RKO (cell line): ENCODE data around the gene CHMP1B.
A peak's percentile ranks its signal among the peaks of the same experiment; 100 is the strongest.

Source experiments
- DNase-seq: peaks from one replicate; pipeline ENCODE4 v3.0.0-alpha.2; 2016; ENCODE audit warnings: low spot score

The CHMP1B gene

GRCh38 chr18:11851146-11851805 lies at the start of gene CHMP1B:
TSS of gene CHMP1B (plus strand) at chr18:11851413. CDS start at chr18:11851512, 99 bp downstream.
- peak; percentile 96 for DNase-seq

GRCh38 chr18:11801573-11801972 lies 49.6 kb upstream of the CHMP1B start:
- DNase-seq: no peak

GRCh38 chr18:11802158-11802557 lies 49.1 kb upstream of the CHMP1B start:
- DNase-seq: no peak

GRCh38 chr18:11802586-11802985 lies 48.6 kb upstream of the CHMP1B start:
- DNase-seq: no peak

GRCh38 chr18:11807233-11807632 lies 44.0 kb upstream of the CHMP1B start:
- DNase-seq: no peak

GRCh38 chr18:11808001-11808855 lies 43.0 kb upstream of the CHMP1B start:
- DNase-seq: peak; percentile 43

DNA sequence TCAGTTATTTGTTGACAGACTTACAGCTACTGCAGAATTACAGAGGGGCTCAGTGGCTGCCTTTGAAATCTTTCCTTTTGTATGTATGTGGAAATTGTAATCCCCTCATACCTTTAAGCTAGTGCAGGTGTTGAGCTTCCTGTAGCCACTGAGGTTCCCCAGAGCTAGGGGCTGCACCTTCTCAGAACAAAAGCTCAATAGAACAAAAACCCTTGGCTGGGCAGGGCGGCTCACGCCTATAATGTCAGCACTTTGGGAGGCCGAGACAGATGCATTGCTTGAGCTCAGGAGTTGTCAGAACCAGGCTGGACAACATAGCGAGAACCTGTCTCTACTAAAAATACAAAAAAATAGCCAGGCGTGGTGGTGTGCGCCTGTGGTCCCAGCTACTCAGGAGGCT lies 41.3 kb upstream of the CHMP1B start:
- DNase-seq: no peak

GRCh38 chr18:11810379-11810778 lies 40.8 kb upstream of the CHMP1B start:
- DNase-seq: no peak

- no peak for DNase-seq
Observed at GRCh38 chr18:11811009-11811408, 40.2 kb upstream of the CHMP1B start.

GRCh38 chr18:11817229-11817628 lies 34.0 kb upstream of the CHMP1B start:
- DNase-seq: no peak

- DNase-seq: no peak
Observed at GRCh38 chr18:11818486-11819203, 32.6 kb upstream of the CHMP1B start.

DNA sequence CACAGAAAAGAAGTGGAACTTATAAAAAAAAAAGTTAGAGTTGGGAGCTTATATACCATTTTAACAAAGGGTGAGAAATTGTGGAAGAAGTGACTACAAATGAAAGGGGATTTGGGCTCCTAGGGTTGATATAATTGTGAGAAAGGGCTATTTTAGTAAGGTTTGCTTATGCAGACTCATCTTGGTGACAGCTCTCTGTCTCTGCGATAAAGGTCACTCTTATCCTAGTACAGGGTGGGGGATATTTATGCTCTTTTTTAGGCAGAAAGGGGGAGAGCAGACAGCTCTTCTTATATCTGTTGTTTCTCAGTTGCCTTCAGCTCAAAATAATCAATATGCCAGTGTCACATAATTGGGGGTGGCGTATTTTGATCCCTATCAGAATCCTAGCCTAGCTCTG lies 31.3 kb upstream of the CHMP1B start:
- no peak for DNase-seq

DNA sequence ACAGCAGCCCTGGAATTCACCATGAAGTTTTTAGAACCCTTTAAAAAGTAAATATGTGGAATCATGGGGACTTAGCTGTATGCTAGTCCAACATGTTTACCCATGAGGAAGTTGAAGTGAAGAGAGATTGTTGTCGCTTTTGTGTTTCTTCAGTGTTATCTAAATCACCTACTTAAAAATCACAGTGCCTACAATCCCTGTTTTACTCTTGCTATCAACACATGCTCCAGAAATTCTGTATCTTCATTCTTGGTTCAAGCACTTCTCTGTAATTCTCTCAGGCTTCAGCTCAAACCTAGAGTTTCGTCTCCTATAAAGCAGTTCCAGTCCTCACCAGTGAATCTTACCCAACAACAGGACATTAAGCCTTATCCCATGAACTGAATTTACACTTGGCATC lies 30.5 kb upstream of the CHMP1B start:
- DNase-seq: no peak

- no peak for DNase-seq
Observed at GRCh38 chr18:11821208-11821607, 30.0 kb upstream of the CHMP1B start.

DNA sequence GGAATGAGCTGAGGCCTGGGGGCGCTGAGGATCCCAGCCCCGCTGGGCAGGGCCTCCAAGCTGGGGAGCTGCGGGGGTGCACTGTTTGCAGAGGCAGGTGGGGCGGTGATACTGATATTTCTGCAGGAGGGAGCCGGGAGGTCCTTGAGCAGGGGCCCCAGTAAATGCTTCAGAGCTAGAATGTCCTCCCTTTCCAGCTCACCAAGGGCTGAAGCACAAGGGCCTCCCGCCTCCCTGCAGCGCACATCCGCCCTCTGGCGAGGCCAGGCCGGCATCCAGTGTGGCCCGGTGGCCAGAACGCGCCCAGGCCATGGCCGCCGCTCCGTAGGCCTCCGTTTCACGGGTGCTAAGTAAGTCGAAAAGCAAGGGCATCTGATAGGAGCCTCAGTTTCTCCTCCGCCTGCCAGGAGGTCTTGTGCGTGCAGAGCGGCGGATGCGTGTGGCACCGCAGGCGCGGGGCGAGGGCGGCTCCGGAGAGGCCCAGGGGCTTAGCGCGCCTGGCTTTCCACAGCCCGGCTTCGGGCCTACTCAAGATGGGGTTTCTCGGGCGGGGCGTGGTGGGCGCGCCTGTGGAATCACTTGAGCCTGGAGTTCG lies 29.5 kb upstream of the CHMP1B start:
- DNase-seq: no peak

DNA sequence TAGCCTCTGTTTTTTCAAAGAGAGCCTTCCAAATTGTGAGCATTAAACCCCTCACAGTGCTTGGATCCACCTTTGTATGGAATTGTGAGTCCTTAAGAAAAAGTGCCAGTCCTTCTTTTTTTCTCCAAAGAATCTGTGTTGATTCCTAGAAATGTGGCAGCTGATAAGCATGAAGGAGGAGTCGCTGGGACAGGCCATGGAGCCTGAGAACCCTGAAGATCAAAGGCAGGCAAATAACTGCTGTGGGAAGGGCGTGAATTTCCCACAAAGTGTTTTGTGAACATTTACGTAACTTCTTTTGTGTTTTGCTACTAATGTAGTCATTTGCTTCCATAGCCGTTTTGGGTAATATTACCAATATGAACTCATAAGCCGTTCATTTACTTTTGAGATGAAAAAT lies 27.7 kb upstream of the CHMP1B start:
- no peak for DNase-seq

GRCh38 chr18:11826836-11827235 lies 24.4 kb upstream of the CHMP1B start:
- DNase-seq: no peak

DNA sequence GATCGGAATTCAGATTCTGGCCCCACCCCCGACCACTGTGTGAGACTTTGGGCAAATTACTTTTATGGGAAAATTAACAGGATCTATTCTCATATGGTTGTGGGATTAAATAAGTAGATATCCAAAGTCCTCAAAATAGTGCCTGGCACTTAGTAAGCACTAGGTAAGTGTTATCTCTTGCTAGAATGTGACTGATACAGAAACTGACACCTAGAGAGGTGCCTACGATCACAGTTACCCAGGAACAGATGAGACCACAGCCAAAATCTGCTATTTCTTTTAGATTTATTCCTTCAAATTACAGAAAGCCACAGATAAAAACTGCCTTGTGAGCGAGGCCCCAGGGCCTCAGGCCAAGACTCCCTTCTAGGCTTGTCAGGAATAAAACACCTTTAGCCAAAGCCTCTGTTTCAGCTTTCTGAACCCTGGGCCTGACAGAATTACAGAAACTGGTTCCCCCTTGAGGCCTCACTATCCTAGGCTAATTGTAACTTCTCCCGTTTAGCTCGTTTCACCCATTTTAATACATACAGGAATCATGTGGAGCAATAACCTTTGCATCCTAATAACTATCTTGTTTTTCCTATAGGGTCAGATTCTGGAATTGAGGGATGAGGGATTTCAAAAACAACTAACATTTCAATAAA lies 22.3 kb upstream of the CHMP1B start:
- no peak for DNase-seq

DNA sequence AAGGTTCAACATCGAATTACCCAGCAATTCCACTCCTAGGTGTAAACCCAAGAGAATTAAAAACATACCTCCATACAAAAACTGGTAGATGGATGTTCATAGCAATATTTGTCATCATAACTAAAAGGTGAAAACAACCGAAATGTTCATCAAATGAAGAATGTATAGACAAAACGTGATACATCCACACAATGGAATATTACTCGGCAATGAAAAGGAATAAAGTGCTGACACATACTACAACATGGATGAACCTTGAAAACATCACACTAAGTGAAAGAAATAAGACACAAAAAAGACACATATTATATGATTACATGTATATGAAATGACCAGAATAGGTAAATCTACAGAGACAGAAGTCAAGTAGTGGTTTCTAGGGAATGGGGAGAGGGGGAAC lies 20.6 kb upstream of the CHMP1B start:
- no peak for DNase-seq

GRCh38 chr18:11831921-11832320 lies 19.3 kb upstream of the CHMP1B start:
- no peak for DNase-seq

GRCh38 chr18:11834772-11835171 lies 16.4 kb upstream of the CHMP1B start:
- no peak for DNase-seq

DNA sequence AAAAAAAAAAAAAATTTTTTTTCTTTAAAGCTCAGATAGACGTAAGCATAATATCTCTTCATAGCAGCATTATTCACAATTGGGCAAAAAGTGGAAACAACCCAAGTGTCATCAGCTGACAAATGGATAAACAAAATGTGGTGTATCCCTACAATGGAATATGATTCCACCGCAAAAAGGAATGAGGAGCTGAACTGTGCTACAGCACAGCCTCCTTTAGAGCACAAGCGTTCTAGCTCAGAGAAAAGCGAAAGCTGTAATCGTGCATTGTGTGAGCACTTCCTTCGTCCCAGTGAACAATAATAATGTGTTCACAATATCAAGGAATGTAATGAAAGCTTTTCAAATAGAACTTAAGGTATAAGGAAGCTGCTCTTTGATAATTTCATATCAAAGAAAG lies 11.7 kb upstream of the CHMP1B start:
- no peak for DNase-seq
